Vagina (tissue), 2 donors: ENCODE data around the gene CDAN1. TPM values are rescaled to one million over a fixed set of nuclear protein-coding genes. Genes with fewer than 3 reads are reported as not detected.
A peak's percentile ranks its signal among the peaks of the same experiment; 100 is the strongest.

Experiments
- DNase-seq, 2 donors: peaks; one replicate each; pipeline ENCODE4 v3.0.0-alpha.2; 2017; ENCODE audit errors: extremely low spot score in 2 of 2
- H3K27ac ChIP-seq: fragments of 200-600 bp; sonication (generic); one replicate; pipeline ENCODE4 v1.5.1; 2019
- H3K27me3 ChIP-seq: fragments of 200-600 bp; sonication (generic); one replicate; pipeline ENCODE4 v1.5.1; 2019
- H3K36me3 ChIP-seq, 2 donors: fragments of 200-600 bp; sonication (generic); one replicate each; pipeline ENCODE4 v1.5.1; 2017 to 2019
- H3K4me1 ChIP-seq: fragments of 200-600 bp; sonication (generic); one replicate; pipeline ENCODE4 v1.5.1; 2019
- H3K4me3 ChIP-seq, 2 donors: fragments of 200-600 bp; sonication (generic); 1 replicate in 1 of 2; 2 replicates in 1 of 2; pipeline ENCODE4 v1.5.1; 2016 to 2019
- H3K9me3 ChIP-seq: fragments of 200-600 bp; sonication (generic); one replicate; pipeline ENCODE4 v1.5.1; 2019
- CTCF ChIP-seq, 3 experiments: fragments of 450-650 bp in 2 of 3; fragments of 200-600 bp in 1 of 3; sonication (generic) in 1 of 3; IDR thresholded peaks; one replicate each; pipeline ENCODE4 v1.5.1; 2017 to 2019; ENCODE audit warnings: antibody characterized with exemption in 3 of 3, mild to moderate bottlenecking in 2 of 3, moderate library complexity in 2 of 3
- POLR2A ChIP-seq, 2 donors: fragments of 450-650 bp; IDR thresholded peaks; one replicate each; pipeline ENCODE4 v1.6.1; 2017; ENCODE audit warnings: antibody characterized with exemption in 2 of 2, mild to moderate bottlenecking in 2 of 2, moderate library complexity in 2 of 2
- POLR2AphosphoS5 ChIP-seq, 2 donors: sonication (generic); formaldehyde crosslinking; IDR thresholded peaks; one replicate each; pipeline ENCODE4 v1.9.0; 2017; ENCODE audit warnings: antibody characterized with exemption in 2 of 2, mild to moderate bottlenecking in 2 of 2, low read depth in 1 of 2; ENCODE audit not compliant: insufficient read depth in 1 of 2
- intact Hi-C: fragments of 100-400 bp; cut with DNase I; formaldehyde crosslinking; loops from one replicate; pipeline ENCODE4 v1.15.1; 2023
- total RNA-seq: library from RNA; depleted of rRNA; stranded (reverse); fragments of >200 nt; gene quantifications from one replicate; pipeline ENCODE4 v1.2.3, GENCODE V29; 2016

CDAN1 gene
- total RNA-seq, 1 donor from 2014 or later, result 10.3 TPM

- DNase-seq, result peak; percentile 64 to 79
- TF ChIP-seq CTCF (IDR thresholded peaks at IDR 0.05) (peak in 2 of 3 experiments; percentile 36 to 68), POLR2AphosphoS5 (IDR thresholded peaks at IDR 0.05; ENCODE audit: insufficient read depth in 1 of 2, low read depth in 1 of 2) (no peak)
- intact Hi-C loops, result loop anchor here (5.0 kb wide), 1 partner anchor 223 kb away; no protein-coding TSS in a partner anchor
Observed at GRCh38 chr15:42704492-42704926, 32.4 kb downstream of the CDAN1 start.

GRCh38 chr15:42696626-42697025 lies 40.3 kb downstream of the CDAN1 start:
- Histone ChIP-seq H3K9me3 (no peaks in the 10 kb centered on the region), H3K4me3 (no peak overlapping the region), H3K27me3 (no peaks in the 10 kb centered on the region), H3K36me3 (peaks cover 0 to 22% of the 10 kb centered on the region in 2 donors), H3K4me1 (no peaks in the 10 kb centered on the region), H3K27ac (no peak overlapping the region)
- no peak for TF ChIP-seq POLR2A (IDR thresholded peaks at IDR 0.05)
- intact Hi-C loops, result no loop called here
- DNase-seq, result peak in 1 of 2 donors; percentile 44

More at GRCh38 chr15:42704492-42704926, 32.4 kb downstream of the CDAN1 start:
- H3K9me3 ChIP-seq, result no peaks in the 10 kb centered on the region
- no peak overlapping the region for H3K4me3 ChIP-seq
- H3K4me1 ChIP-seq, result peaks cover 20% of the 10 kb centered on the region
- no peaks in the 10 kb centered on the region for H3K27me3 ChIP-seq
- no peak overlapping the region for H3K27ac ChIP-seq
- peaks cover 0 to 6% of the 10 kb centered on the region in 2 donors for H3K36me3 ChIP-seq

- TF ChIP-seq POLR2A (IDR thresholded peaks at IDR 0.05) (no peak), POLR2AphosphoS5 (IDR thresholded peaks at IDR 0.05; ENCODE audit: insufficient read depth in 1 of 2, low read depth in 1 of 2) (no peak)
- Histone ChIP-seq H3K4me1 (no peaks in the 10 kb centered on the region), H3K27ac (no peak overlapping the region), H3K36me3 (peaks cover 0 to 22% of the 10 kb centered on the region in 2 donors), H3K9me3 (no peaks in the 10 kb centered on the region), H3K27me3 (no peaks in the 10 kb centered on the region), H3K4me3 (no peak overlapping the region)
- peak; percentile 60 to 94 for DNase-seq
- intact Hi-C loops, result no loop called here
Observed at GRCh38 chr15:42695527-42696071, 41.3 kb downstream of the CDAN1 start.

- Histone ChIP-seq H3K36me3 (peaks cover 0 to 22% of the 10 kb centered on the region in 2 donors), H3K9me3 (no peaks in the 10 kb centered on the region), H3K27ac (no peak overlapping the region), H3K4me3 (no peak overlapping the region), H3K4me1 (no peaks in the 10 kb centered on the region), H3K27me3 (no peaks in the 10 kb centered on the region)
- no peak for TF ChIP-seq POLR2AphosphoS5 (IDR thresholded peaks at IDR 0.05; ENCODE audit: insufficient read depth in 1 of 2, low read depth in 1 of 2)
- no peak for TF ChIP-seq CTCF (IDR thresholded peaks at IDR 0.05)
- no peak for TF ChIP-seq POLR2A (IDR thresholded peaks at IDR 0.05)
- intact Hi-C loops, result no loop called here
- DNase-seq, result no peak
Observed at GRCh38 chr15:42694398-42694797, 42.5 kb downstream of the CDAN1 start.

GRCh38 chr15:42693942-42694341 lies 43.0 kb downstream of the CDAN1 start:
- H3K4me1 ChIP-seq, result no peaks in the 10 kb centered on the region
- H3K27ac ChIP-seq, result no peak overlapping the region
- intact Hi-C loops, result no loop called here
- DNase-seq, result no peak
- H3K4me3 ChIP-seq, result no peak overlapping the region
- no peaks in the 10 kb centered on the region for H3K9me3 ChIP-seq
- H3K27me3 ChIP-seq, result no peaks in the 10 kb centered on the region
- TF ChIP-seq POLR2AphosphoS5 (IDR thresholded peaks at IDR 0.05; ENCODE audit: insufficient read depth in 1 of 2, low read depth in 1 of 2) (no peak), CTCF (IDR thresholded peaks at IDR 0.05) (no peak), POLR2A (IDR thresholded peaks at IDR 0.05) (no peak)
- peaks cover 0 to 22% of the 10 kb centered on the region in 2 donors for H3K36me3 ChIP-seq

GRCh38 chr15:42693496-42693895 lies 43.4 kb downstream of the CDAN1 start:
- H3K27me3 ChIP-seq, result no peaks in the 10 kb centered on the region
- DNase-seq, result no peak
- no peak overlapping the region for H3K4me3 ChIP-seq
- H3K9me3 ChIP-seq, result no peaks in the 10 kb centered on the region
- peaks cover 0 to 22% of the 10 kb centered on the region in 2 donors for H3K36me3 ChIP-seq
- no peak for TF ChIP-seq POLR2A (IDR thresholded peaks at IDR 0.05)
- no peak for TF ChIP-seq CTCF (IDR thresholded peaks at IDR 0.05)
- no peak for TF ChIP-seq POLR2AphosphoS5 (IDR thresholded peaks at IDR 0.05; ENCODE audit: insufficient read depth in 1 of 2, low read depth in 1 of 2)
- no peaks in the 10 kb centered on the region for H3K4me1 ChIP-seq
- intact Hi-C loops, result no loop called here
- no peak overlapping the region for H3K27ac ChIP-seq
